Left renal cortex interstitium (tissue), 4 donors: ENCODE results near the gene SLIT2. TPM values are rescaled to one million over a fixed set of nuclear protein-coding genes. Genes with fewer than 3 reads are reported as not detected.

Experiments used
- DNase-seq, 4 donors: peaks; one replicate each; pipeline ENCODE4 v3.0.0-alpha.2; 2013; ENCODE audit warnings: low read depth in 4 of 4, low spot score in 2 of 4, missing footprints in 1 of 4
- polyA plus RNA-seq, 4 donors: library from polyadenylated mRNA; unstranded; fragments of 120-200 nt; gene quantifications; one replicate each; pipeline ENCODE4 v1.2.1, GENCODE V29; 2013; ENCODE audit not compliant: insufficient read length in 4 of 4

SLIT2 gene
- polyA plus RNA-seq = 10 to 100 TPM; 38.8 to 53.6 (median 48.5) TPM

GRCh38 chr4:20251796-20252655 lies at the start of gene SLIT2:
Gene SLIT2, plus strand, starts transcription at chr4:20251905. Its CDS starts 1,911 bp downstream, at chr4:20253816.
- no peak for DNase-seq

- DNase-seq = no peak
Measured at GRCh38 chr4:20203508-20203907, 48.2 kb upstream of the SLIT2 start.

- DNase-seq = no peak
Measured at GRCh38 chr4:20217521-20217920, 34.2 kb upstream of the SLIT2 start.

- no peak for DNase-seq
Measured at GRCh38 chr4:20217951-20218350, 33.8 kb upstream of the SLIT2 start.

- DNase-seq = no peak
Measured at GRCh38 chr4:20219521-20219920, 32.2 kb upstream of the SLIT2 start.

- no peak for DNase-seq
Measured at GRCh38 chr4:20237894-20238537, 13.7 kb upstream of the SLIT2 start.

- DNase-seq = no peak
Measured at GRCh38 chr4:20248155-20248558, 3.5 kb upstream of the SLIT2 start.

- DNase-seq = no peak
Measured at GRCh38 chr4:20249333-20249732, 2.4 kb upstream of the SLIT2 start.

GRCh38 chr4:20251031-20251795 lies 492 bp upstream of the SLIT2 start:
- no peak for DNase-seq

- DNase-seq = no peak
Measured at GRCh38 chr4:20252656-20253282, 1.1 kb downstream of the SLIT2 start.

GRCh38 chr4:20253283-20253734 lies 1.6 kb downstream of the SLIT2 start:
- DNase-seq = no peak

GRCh38 chr4:20253735-20254409 lies 2.2 kb downstream of the SLIT2 start:
- DNase-seq = no peak

GRCh38 chr4:20254511-20255250 lies 3.0 kb downstream of the SLIT2 start:
- no peak for DNase-seq

- DNase-seq = no peak
Measured at GRCh38 chr4:20255251-20255586, 3.5 kb downstream of the SLIT2 start.

GRCh38 chr4:20255823-20256222 lies 4.1 kb downstream of the SLIT2 start:
- no peak for DNase-seq

- DNase-seq = no peak
Measured at GRCh38 chr4:20256381-20256881, 4.7 kb downstream of the SLIT2 start.

GRCh38 chr4:20259707-20260106 lies 8.0 kb downstream of the SLIT2 start:
- DNase-seq = no peak

- DNase-seq = no peak
Measured at GRCh38 chr4:20260821-20261220, 9.1 kb downstream of the SLIT2 start.

- DNase-seq = no peak
Measured at GRCh38 chr4:20262221-20262620, 10.5 kb downstream of the SLIT2 start.
